ENCODE measurements around the gene CRELD2. TPM values are rescaled to one million over a fixed set of nuclear protein-coding genes. Genes with fewer than 3 reads are reported as not detected.
"Not testable (repeated sequence)": the region's sequence is repeated elsewhere in the genome, so short reads cannot be mapped to it uniquely, and the experiment has no call there.

The CRELD2 gene
- total and polyA plus RNA-seq, 2 donors from 2014 or later, result 37.3 to 54.0 TPM

DNA sequence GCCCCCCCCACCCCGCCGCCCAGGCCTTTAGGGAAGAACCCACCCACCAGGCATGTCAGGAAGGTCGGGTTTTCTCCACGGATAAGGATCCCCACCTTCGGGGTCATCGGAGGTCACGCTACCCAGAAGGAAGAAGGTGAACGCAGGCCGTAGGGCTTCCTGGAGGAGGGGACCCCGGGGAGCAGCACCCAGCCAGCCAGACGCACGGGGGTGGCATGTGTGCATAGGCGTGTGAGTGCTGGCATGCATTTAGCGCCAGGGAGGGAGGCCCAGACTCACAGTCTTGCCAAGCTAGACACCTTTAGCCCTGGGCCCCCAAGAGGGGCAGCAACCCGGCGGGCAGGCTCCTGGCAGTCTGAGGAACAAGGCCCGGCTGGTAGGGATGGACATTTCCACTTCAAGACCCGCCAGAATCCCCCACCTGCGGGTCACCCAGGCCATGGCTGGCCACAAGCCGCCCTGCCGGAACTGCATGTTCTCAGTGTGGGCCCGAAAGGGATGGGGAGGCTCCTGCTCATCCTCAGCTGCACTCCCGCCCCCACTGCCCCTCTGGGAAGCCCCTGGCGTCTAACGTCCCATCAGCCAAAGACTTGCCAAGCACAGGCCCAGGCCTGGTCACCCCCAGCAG lies 25.5 kb downstream of the CRELD2 start:
- intact Hi-C loops (cut with DNase I), result no loop called here

GRCh38 chr22:49944399-49944891 lies 26.0 kb downstream of the CRELD2 start:
- Histone ChIP-seq H3K9ac (ENCODE audit: low read length in 3 of 3) (no peak overlapping the region), H3K27ac (ENCODE audit: low read depth in 2 of 2, low read length in 2 of 2) (no peak overlapping the region), H3K27me3 (ENCODE audit: control insufficient read depth, insufficient read depth, low read length) (no peaks in the 10 kb centered on the region), H3K9me3 (ENCODE audit: control insufficient read depth in 2 of 3, insufficient read depth in 1 of 3, low read length in 3 of 3) (no peaks in the 10 kb centered on the region), H3K36me3 (ENCODE audit: control insufficient read depth in 2 of 3, insufficient read depth in 3 of 3, low read length in 3 of 3) (no peaks in the 10 kb centered on the region), H3K4me1 (ENCODE audit: control insufficient read depth in 2 of 3, insufficient read depth in 2 of 3, low read depth in 1 of 3, low read length in 3 of 3) (peaks cover 0 to 10% (median 0%) of the 10 kb centered on the region in 3 donors), H3K4me3 (ENCODE audit: low read length in 3 of 3) (no peak overlapping the region)
- TF ChIP-seq, protein P1, sequence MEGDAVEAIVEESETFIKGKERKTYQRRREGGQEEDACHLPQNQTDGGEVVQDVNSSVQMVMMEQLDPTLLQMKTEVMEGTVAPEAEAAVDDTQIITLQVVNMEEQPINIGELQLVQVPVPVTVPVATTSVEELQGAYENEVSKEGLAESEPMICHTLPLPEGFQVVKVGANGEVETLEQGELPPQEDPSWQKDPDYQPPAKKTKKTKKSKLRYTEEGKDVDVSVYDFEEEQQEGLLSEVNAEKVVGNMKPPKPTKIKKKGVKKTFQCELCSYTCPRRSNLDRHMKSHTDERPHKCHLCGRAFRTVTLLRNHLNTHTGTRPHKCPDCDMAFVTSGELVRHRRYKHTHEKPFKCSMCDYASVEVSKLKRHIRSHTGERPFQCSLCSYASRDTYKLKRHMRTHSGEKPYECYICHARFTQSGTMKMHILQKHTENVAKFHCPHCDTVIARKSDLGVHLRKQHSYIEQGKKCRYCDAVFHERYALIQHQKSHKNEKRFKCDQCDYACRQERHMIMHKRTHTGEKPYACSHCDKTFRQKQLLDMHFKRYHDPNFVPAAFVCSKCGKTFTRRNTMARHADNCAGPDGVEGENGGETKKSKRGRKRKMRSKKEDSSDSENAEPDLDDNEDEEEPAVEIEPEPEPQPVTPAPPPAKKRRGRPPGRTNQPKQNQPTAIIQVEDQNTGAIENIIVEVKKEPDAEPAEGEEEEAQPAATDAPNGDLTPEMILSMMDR (IDR thresholded peaks at IDR 0.05; ENCODE audit: borderline replicate concordance, extremely low read depth, insufficient read depth), result no peak
- no peak for DNase-seq
- intact Hi-C loops (cut with DNase I), result no loop called here
- FAIRE-seq, result no peak

More for the DNA sequence above, 25.5 kb downstream of the CRELD2 start:
- FAIRE-seq, result no peak
- TF ChIP-seq, protein P1 (IDR thresholded peaks at IDR 0.05; ENCODE audit: borderline replicate concordance, extremely low read depth, insufficient read depth), result no peak
- Histone ChIP-seq H3K27me3 (ENCODE audit: control insufficient read depth, insufficient read depth, low read length) (no peaks in the 10 kb centered on the region), H3K4me3 (ENCODE audit: low read length in 3 of 3) (no peak overlapping the region), H3K27ac (ENCODE audit: low read depth in 2 of 2, low read length in 2 of 2) (no peak overlapping the region), H3K9ac (ENCODE audit: low read length in 3 of 3) (no peak overlapping the region), H3K36me3 (ENCODE audit: control insufficient read depth in 2 of 3, insufficient read depth in 3 of 3, low read length in 3 of 3) (no peaks in the 10 kb centered on the region), H3K4me1 (ENCODE audit: control insufficient read depth in 2 of 3, insufficient read depth in 2 of 3, low read depth in 1 of 3, low read length in 3 of 3) (peaks cover 0 to 8% (median 0%) of the 10 kb centered on the region in 3 donors), H3K9me3 (ENCODE audit: control insufficient read depth in 2 of 3, insufficient read depth in 1 of 3, low read length in 3 of 3) (no peaks in the 10 kb centered on the region)
- no peak for DNase-seq

DNA sequence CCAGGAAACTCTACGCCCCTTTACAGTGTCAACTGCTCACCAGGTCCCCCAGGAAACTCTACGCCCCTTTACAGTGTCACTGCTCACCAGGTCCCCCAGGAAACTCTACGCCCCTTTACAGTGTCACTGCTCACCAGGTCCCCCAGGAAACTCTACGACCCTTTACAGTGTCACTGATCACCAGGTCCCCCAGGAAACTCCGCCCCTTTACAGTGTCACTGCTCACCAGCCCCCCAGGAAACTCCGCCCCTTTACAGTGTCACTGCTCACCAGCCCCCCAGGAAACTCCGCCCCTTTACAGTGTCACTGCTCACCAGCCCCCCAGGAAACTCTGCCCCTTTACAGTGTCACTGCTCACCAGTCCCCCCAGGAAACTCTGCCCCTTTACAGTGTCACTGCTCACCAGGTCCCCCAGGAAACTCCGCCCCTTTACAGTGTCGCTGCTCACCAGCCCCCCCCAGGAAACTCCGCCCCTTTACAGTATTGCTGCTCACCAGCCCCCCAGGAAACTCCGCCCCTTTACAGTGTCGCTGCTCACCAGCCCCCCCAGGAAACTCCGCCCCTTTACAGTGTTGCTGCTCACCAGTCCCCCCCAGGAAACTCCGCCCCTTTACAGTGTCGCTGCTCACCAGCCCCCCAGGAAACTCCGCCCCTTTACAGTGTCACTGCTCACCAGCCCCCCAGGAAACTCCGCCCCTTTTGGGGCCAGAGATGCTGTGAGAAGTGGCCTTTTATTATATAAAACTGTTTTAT lies 26.8 kb downstream of the CRELD2 start:
- intact Hi-C loops (cut with DNase I); DNase-seq; H3K4me3 ChIP-seq (ENCODE audit: low read length in 3 of 3); H3K36me3 ChIP-seq (ENCODE audit: control insufficient read depth in 2 of 3, insufficient read depth in 3 of 3, low read length in 3 of 3); H3K9me3 ChIP-seq (ENCODE audit: control insufficient read depth in 2 of 3, insufficient read depth in 1 of 3, low read length in 3 of 3); H3K27ac ChIP-seq (ENCODE audit: low read depth in 2 of 2, low read length in 2 of 2); H3K27me3 ChIP-seq (ENCODE audit: control insufficient read depth, insufficient read depth, low read length); FAIRE-seq; H3K9ac ChIP-seq (ENCODE audit: low read length in 3 of 3): not testable (repeated sequence)
- peaks cover 0 to 12% (median 0%) of the 10 kb centered on the region in 3 donors for H3K4me1 ChIP-seq (ENCODE audit: control insufficient read depth in 2 of 3, insufficient read depth in 2 of 3, low read depth in 1 of 3, low read length in 3 of 3)

DNA sequence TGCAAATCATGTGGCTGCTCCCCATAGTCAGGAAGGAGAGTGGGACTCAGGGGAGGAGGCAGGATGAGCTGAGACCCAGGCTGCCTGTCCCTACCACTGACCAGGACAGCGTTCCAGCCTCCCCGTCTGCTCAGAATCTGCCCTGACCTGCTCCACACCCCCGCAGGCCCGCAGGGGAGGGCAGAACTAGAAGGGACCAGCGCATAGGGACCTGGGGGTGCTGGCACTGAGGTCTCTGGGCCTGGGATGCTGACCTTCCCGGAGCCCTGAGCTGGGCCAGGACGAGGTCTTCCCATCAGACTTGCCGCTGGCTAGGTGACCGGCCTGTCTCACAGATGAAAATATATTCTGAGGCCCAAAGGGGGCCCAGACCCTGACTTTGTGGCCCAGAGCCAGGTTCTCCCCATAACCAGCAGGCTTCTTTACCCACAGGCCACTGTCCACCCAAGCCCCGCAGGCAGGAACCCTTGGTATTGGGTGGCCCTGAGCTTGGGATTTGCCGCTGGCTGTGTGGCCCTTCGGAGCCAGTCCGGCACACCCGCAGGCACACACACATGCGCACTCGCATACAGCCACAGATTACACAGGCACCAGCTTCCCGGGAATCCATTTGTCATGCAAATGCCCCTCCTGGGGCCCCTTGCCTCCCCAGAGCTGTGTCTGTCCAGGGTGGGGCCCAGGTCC lies 28.3 kb downstream of the CRELD2 start:
- H3K36me3 ChIP-seq (ENCODE audit: control insufficient read depth in 2 of 3, insufficient read depth in 3 of 3, low read length in 3 of 3), result no peaks in the 10 kb centered on the region
- TF ChIP-seq, protein P1 (IDR thresholded peaks at IDR 0.05; ENCODE audit: borderline replicate concordance, extremely low read depth, insufficient read depth), result no peak
- H3K4me1 ChIP-seq (ENCODE audit: control insufficient read depth in 2 of 3, insufficient read depth in 2 of 3, low read depth in 1 of 3, low read length in 3 of 3), result peaks cover 0 to 21% (median 2%) of the 10 kb centered on the region in 3 donors
- no peak overlapping the region for H3K9ac ChIP-seq (ENCODE audit: low read length in 3 of 3)
- H3K27me3 ChIP-seq (ENCODE audit: control insufficient read depth, insufficient read depth, low read length), result no peaks in the 10 kb centered on the region
- H3K9me3 ChIP-seq (ENCODE audit: control insufficient read depth in 2 of 3, insufficient read depth in 1 of 3, low read length in 3 of 3), result no peaks in the 10 kb centered on the region
- intact Hi-C loops (cut with DNase I), result no loop called here
- no peak for DNase-seq
- no peak overlapping the region for H3K4me3 ChIP-seq (ENCODE audit: low read length in 3 of 3)
- FAIRE-seq, result no peak
- no peak overlapping the region for H3K27ac ChIP-seq (ENCODE audit: low read depth in 2 of 2, low read length in 2 of 2)

Data from kidney (tissue), 14 donors.